H1 (cell line): Measurements from ENCODE around the gene MED28. TPM values are rescaled to one million over a fixed set of nuclear protein-coding genes. Genes with fewer than 3 reads are reported as not detected.

ENCODE experiments used
- CTCF ChIA-PET: fragments of 300-600 bp; sonication (Branson Sonifier 250); formaldehyde crosslinking; loops from one replicate; lab custom pipeline; 2021; ENCODE audit not compliant: partially characterized antibody; lab: Charles Lee
- POLR2A ChIA-PET: fragments of 300-600 bp; sonication (Branson Sonifier 250); formaldehyde crosslinking; loops from one replicate; lab custom pipeline; 2021; ENCODE audit warnings: inconsistent platforms; ENCODE audit not compliant: partially characterized antibody; lab: Charles Lee
- DNase-seq, 2 experiments: peaks; one replicate each; pipeline versions ENCODE4 v3.0.0 to v3.0.0-alpha.2; 2010 to 2022; ENCODE audit warnings: low spot score in 2 of 2, low read depth in 1 of 2, mixed read lengths in 1 of 2
- FAIRE-seq: peaks from 2 replicates; lab custom pipeline; 2011; peaks lifted over from hg19 to GRCh38; lab: Jason Lieb, UNC
- H2AFZ ChIP-seq: 2 replicates; pipeline ENCODE4 v1.8.1; 2012; ENCODE audit warnings: low read length, inconsistent platforms
- H2AK5ac ChIP-seq: 2 replicates; pipeline ENCODE4 v1.6.1; 2013; ENCODE audit warnings: low read depth, low read length
- H2BK120ac ChIP-seq: replicated peaks from 2 replicates; pipeline ENCODE3; 2013; ENCODE audit warnings: low read depth, low read length, inconsistent platforms
- H2BK12ac ChIP-seq: 2 replicates; pipeline ENCODE4 v1.6.1; 2013; ENCODE audit warnings: low read depth, low read length
- H2BK15ac ChIP-seq: 2 replicates; pipeline ENCODE4 v1.6.1; 2013; ENCODE audit warnings: low read length
- H2BK20ac ChIP-seq: 2 replicates; pipeline ENCODE4 v1.6.1; 2013; ENCODE audit warnings: low read length
- H2BK5ac ChIP-seq: 2 replicates; pipeline ENCODE4 v1.6.1; 2013; ENCODE audit warnings: low read depth, low read length
- H3K14ac ChIP-seq: 2 replicates; pipeline ENCODE4 v1.6.1; 2013; ENCODE audit warnings: inconsistent platforms; ENCODE audit not compliant: insufficient read length
- H3K18ac ChIP-seq: 2 replicates; pipeline ENCODE4 v1.6.1; 2013; ENCODE audit warnings: low read length; ENCODE audit errors: extremely low read depth
- H3K23ac ChIP-seq: 2 replicates; pipeline ENCODE4 v1.6.1; 2013; ENCODE audit warnings: inconsistent platforms; ENCODE audit not compliant: insufficient read length
- H3K23me2 ChIP-seq: 2 replicates; pipeline ENCODE4 v1.6.1; 2013; ENCODE audit warnings: low read depth, low read length
- H3K27ac ChIP-seq: 2 replicates; pipeline ENCODE4 v1.6.1; 2011; ENCODE audit warnings: low read depth, low read length, inconsistent platforms
- H3K27me3 ChIP-seq, 4 experiments: replicated peaks in 1 of 4; 1 replicate in 1 of 4; 2 replicates in 3 of 4; pipeline versions ENCODE4 v1.6.1 to v1.8.1; 2011 to 2013; ENCODE audit warnings: low read length in 3 of 4, mild to moderate bottlenecking in 3 of 4, inconsistent platforms in 2 of 4, mixed read lengths in 2 of 4, moderate library complexity in 1 of 4; ENCODE audit not compliant: control insufficient read depth in 3 of 4, insufficient read depth in 3 of 4; ENCODE audit errors: extremely low read depth in 1 of 4
- H3K36me3 ChIP-seq, 4 experiments: 2 replicates each; pipeline versions ENCODE4 v1.6.1 to v1.8.1; 2011 to 2013; ENCODE audit warnings: mild to moderate bottlenecking in 4 of 4, low read length in 3 of 4, moderate library complexity in 2 of 4, control low read depth in 1 of 4, inconsistent platforms in 1 of 4; ENCODE audit not compliant: insufficient read depth in 4 of 4, control insufficient read depth in 2 of 4
- H3K4ac ChIP-seq: replicated peaks from 2 replicates; pipeline ENCODE3; 2013; ENCODE audit warnings: low read length, low read depth, mixed read lengths, inconsistent platforms; ENCODE audit not compliant: insufficient read length
- H3K4me1 ChIP-seq, 4 experiments: replicated peaks in 1 of 4; 1 replicate in 1 of 4; 2 replicates in 3 of 4; pipeline versions ENCODE4 v1.6.1 to v1.8.1; 2011 to 2013; ENCODE audit warnings: low read length in 3 of 4, inconsistent platforms in 2 of 4, mixed read lengths in 1 of 4; ENCODE audit not compliant: insufficient read depth in 4 of 4, control insufficient read depth in 3 of 4
- H3K4me2 ChIP-seq, 2 experiments: 2 replicates each; pipeline versions ENCODE4 v1.6.1 to v1.8.1; 2011 to 2013; ENCODE audit warnings: low read depth in 2 of 2, low read length in 2 of 2, control low read depth in 1 of 2, inconsistent platforms in 1 of 2, mild to moderate bottlenecking in 1 of 2; ENCODE audit not compliant: insufficient read depth in 1 of 2
- H3K4me3 ChIP-seq, 4 experiments: fragments of 200-600, 300-600 bp in 1 of 4; sonication (generic), shearing (Covaris generic), sonication (Bioruptor Twin) in 1 of 4; 2 replicates each; pipeline versions ENCODE4 v1.5.1 to v1.8.1; 2011 to 2016; ENCODE audit warnings: low read length in 4 of 4, low read depth in 3 of 4, control low read depth in 2 of 4, inconsistent platforms in 2 of 4, mild to moderate bottlenecking in 2 of 4, mixed read lengths in 1 of 4, moderate library complexity in 1 of 4; ENCODE audit not compliant: insufficient read depth in 2 of 4; ENCODE audit errors: extremely low read depth in 1 of 4
- H3K56ac ChIP-seq: replicated peaks from 2 replicates; pipeline ENCODE3; 2013; ENCODE audit warnings: low read depth, mild to moderate bottlenecking, mixed read lengths, low read length, inconsistent platforms; ENCODE audit not compliant: insufficient read length
- H3K79me1 ChIP-seq: 2 replicates; pipeline ENCODE4 v1.6.1; 2013; ENCODE audit warnings: low read depth, low read length, control low read depth
- H3K79me2 ChIP-seq, 2 experiments: 2 replicates each; pipeline versions ENCODE4 v1.6.1 to v1.8.1; 2012 to 2013; ENCODE audit warnings: low read length in 2 of 2, mild to moderate bottlenecking in 2 of 2, inconsistent platforms in 1 of 2; ENCODE audit not compliant: insufficient read depth in 2 of 2, control insufficient read depth in 1 of 2
- H3K9ac ChIP-seq, 4 experiments: replicated peaks in 1 of 4; 1 replicate in 1 of 4; 2 replicates in 3 of 4; pipeline versions ENCODE4 v1.6.1 to v1.8.1; 2011 to 2013; ENCODE audit warnings: low read depth in 3 of 4, low read length in 3 of 4, control low read depth in 2 of 4, mild to moderate bottlenecking in 2 of 4, moderate library complexity in 2 of 4, inconsistent platforms in 1 of 4; ENCODE audit errors: extremely low read depth in 1 of 4
- H3K9me3 ChIP-seq, 2 experiments: 2 replicates each; pipeline versions ENCODE4 v1.6.1 to v1.8.1; 2012 to 2013; ENCODE audit warnings: mild to moderate bottlenecking in 2 of 2, moderate library complexity in 2 of 2, control low read depth in 1 of 2, inconsistent platforms in 1 of 2, low read depth in 1 of 2, low read length in 1 of 2, mixed read lengths in 1 of 2; ENCODE audit not compliant: insufficient read depth in 2 of 2
- H4K20me1 ChIP-seq, 2 experiments: replicated peaks in 1 of 2; 2 replicates each; pipeline versions ENCODE3 to v1.8.1; 2011 to 2013; ENCODE audit warnings: inconsistent platforms in 2 of 2, low read length in 2 of 2, mild to moderate bottlenecking in 1 of 2; ENCODE audit not compliant: insufficient read depth in 2 of 2, control insufficient read depth in 1 of 2
- H4K5ac ChIP-seq: 2 replicates; pipeline ENCODE4 v1.6.1; 2013; ENCODE audit warnings: low read length, low read depth, mixed read lengths, inconsistent platforms; ENCODE audit not compliant: insufficient read length
- H4K8ac ChIP-seq: 2 replicates; pipeline ENCODE4 v1.8.0; 2013; ENCODE audit warnings: mild to moderate bottlenecking, moderate library complexity, low read length, inconsistent platforms; ENCODE audit not compliant: insufficient read depth; ENCODE audit errors: extremely low read depth
- H4K91ac ChIP-seq: replicated peaks from 2 replicates; pipeline ENCODE3; 2013; ENCODE audit warnings: low read length, mixed read lengths, inconsistent platforms; ENCODE audit not compliant: insufficient read length
- ASH2L ChIP-seq: fragments of 200-600, 300-600 bp; sonication (generic); IDR thresholded peaks from one replicate; pipeline ENCODE4 v1.7.1; 2017; ENCODE audit warnings: low read length
- CREB1 ChIP-seq: IDR thresholded peaks from 2 replicates; pipeline ENCODE4 v1.6.1; 2012; ENCODE audit warnings: inconsistent platforms
- SAP30 ChIP-seq: fragments of 300-600 bp; sonication (generic); IDR thresholded peaks from 2 replicates; pipeline ENCODE4 v1.7.1; 2012; ENCODE audit warnings: low read length, moderate library complexity, mild to moderate bottlenecking, inconsistent platforms; ENCODE audit not compliant: insufficient read depth, insufficient replicate concordance
- SUZ12 ChIP-seq: fragments of 200-600 bp; sonication (generic); IDR thresholded peaks from 2 replicates; pipeline ENCODE4 v1.6.1; 2012; ENCODE audit warnings: mild to moderate bottlenecking, inconsistent platforms, low read length, moderate library complexity, mixed read lengths
- TAF1 ChIP-seq: IDR thresholded peaks from 2 replicates; pipeline ENCODE4 v1.6.1; 2011; ENCODE audit warnings: mild to moderate bottlenecking, low read depth, low read length
- WGBS, 2 experiments: shearing (Covaris generic) in 1 of 2; methylation state at CpG; one replicate each; pipeline versions ENCODE4 v1.1.6 to v1.1.7; 2013 to 2015; ENCODE audit warnings: low lambda C conversion rate in 2 of 2, mixed read lengths in 2 of 2, inconsistent platforms in 1 of 2, low coverage in 1 of 2, missing lambda C conversion rate in 1 of 2; ENCODE audit not compliant: insufficient replicate concordance in 2 of 2, insufficient coverage in 1 of 2, insufficient read length in 1 of 2; ENCODE audit errors: extremely low coverage in 1 of 2, missing lambda C conversion rate in 1 of 2; 5-methylcytosine and 5-hydroxymethylcytosine counted together
- polyA plus RNA-seq, 7 experiments: library from polyadenylated mRNA; depleted of rRNA in 3 of 7; stranded (reverse) in 5 of 7; unstranded in 2 of 7; fragments of >200 nt in 5 of 7; fragments of 200-250 nt in 2 of 7; gene quantifications; 1 replicate in 5 of 7; 2 replicates in 1 of 7; 4 replicates in 1 of 7; pipeline versions ENCODE4 v1.2.1 to v1.2.3, GENCODE V29; 2011 to 2013; ENCODE audit warnings: missing spikeins in 2 of 7, mixed read lengths in 2 of 7
- total RNA-seq: library from RNA; stranded (reverse); fragmentation: NEBNext Ultra II Directional; extraction: Animal tissue kit (Norgen Biotek cat#: 25700); gene quantifications from 2 replicates; pipeline ENCODE4 v1.2.1, GENCODE V29; 2021

Gene MED28
- total and polyA plus RNA-seq, 2 of the 8 experiments (the other 6 are each of a cell fraction or from before 2014, with no cell fraction given), result 24.0 to 87.1 TPM

DNA sequence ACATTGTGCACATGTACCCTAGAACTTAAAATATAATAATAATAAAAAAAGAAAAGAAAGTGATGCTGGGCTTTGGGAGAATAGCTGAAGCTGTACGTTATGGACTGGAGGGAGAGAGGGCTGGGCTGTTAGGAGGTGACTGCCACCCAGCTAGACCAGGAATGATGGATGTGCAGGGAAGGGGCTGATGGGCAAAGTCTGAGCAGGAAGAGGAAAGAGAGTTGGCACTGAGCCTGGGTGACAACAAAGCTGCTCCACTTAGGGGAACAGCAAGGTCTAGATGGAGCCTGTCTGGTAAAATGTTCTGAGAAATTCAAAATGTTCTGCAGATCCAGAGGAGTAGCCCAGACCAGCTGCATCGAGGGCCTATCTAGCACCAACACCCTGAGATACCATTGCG is 32.3 kb downstream of the MED28 start:
- ChIA-PET CTCF (interaction anchor here (0.6 to 3.1 kb wide), 2 partner anchors 9 to 134 kb away, joined by 3 to 14 read pairs; no protein-coding TSS in a partner anchor), POLR2A (interaction anchor here (0.7 kb wide), 2 partner anchors 72 to 1069 kb away, joined by 3 read pairs; no protein-coding TSS in a partner anchor)
- Histone ChIP-seq H3K79me1 (no peaks in the 10 kb centered on the region), H2BK120ac (no peak overlapping the region), H4K8ac (no peak overlapping the region), H3K9ac (no peak overlapping the region), H3K18ac (no peak overlapping the region), H3K9me3 (peaks cover 0 to 9% of the 10 kb centered on the region in 2 experiments; a peak in 2 of 4 replicates), H4K5ac (no peak overlapping the region), H4K91ac (no peak overlapping the region), H3K4me2 (no peak overlapping the region), H3K23ac (no peak overlapping the region), H2AK5ac (no peak overlapping the region), H3K27me3 (no peaks in the 10 kb centered on the region; a peak in 1 of 7 replicates), H3K23me2 (no peaks in the 10 kb centered on the region; the same call in 1 of the 2 replicates), H3K4ac (no peak overlapping the region), H2BK15ac (no peak overlapping the region), H3K4me3 (no peak overlapping the region), H2BK12ac (no peak overlapping the region), H2BK5ac (no peak overlapping the region), H3K27ac (no peak overlapping the region), H3K79me2 (no peaks in the 10 kb centered on the region), H3K14ac (no peak overlapping the region), H3K36me3 (peaks cover 0 to 3% (median 0%) of the 10 kb centered on the region in 4 experiments; a peak in 1 of 8 replicates), H3K4me1 (no peaks in the 10 kb centered on the region), H2BK20ac (no peak overlapping the region), H2AFZ (no peak overlapping the region), H4K20me1 (peaks cover 0 to 4% of the 10 kb centered on the region in 2 experiments), H3K56ac (no peak overlapping the region)
- DNase-seq (no peak), FAIRE-seq (no peak)
- WGBS, 2 experiments, result 94% methylated on average over 3 of the region's 3 CpGs; no CpG with 5 or more reads in 1 of the 2 experiments
- no peak for TF ChIP-seq CREB1
- no peak for TF ChIP-seq SAP30
- no peak for TF ChIP-seq SUZ12
- TF ChIP-seq ASH2L, result no peak
- TF ChIP-seq TAF1, result no peak
